Cardiac fibroblast (primary cell): ENCODE results near the gene MAP3K1.

Experiments used
- DNase-seq, 2 donors: peaks; one replicate each; pipeline versions ENCODE4 v3.0.0 to v3.0.0-alpha.2; 2010; ENCODE audit warnings: low read depth in 2 of 2
- H3K4me3 ChIP-seq, 2 donors: replicated peaks in 1 of 2; 1 replicate in 1 of 2; 2 replicates in 1 of 2; pipeline ENCODE4 v1.5.1; 2011; ENCODE audit warnings: low read depth in 2 of 2, low read length in 2 of 2, mild to moderate bottlenecking in 2 of 2, moderate library complexity in 1 of 2
- CTCF ChIP-seq: IDR thresholded peaks from one replicate; pipeline ENCODE4 v1.5.1; 2011; ENCODE audit warnings: low read depth, mild to moderate bottlenecking, low read length, inconsistent platforms

The MAP3K1 gene

GRCh38 chr5:56853698-56854097 lies 38.3 kb downstream of the MAP3K1 start:
- TF ChIP-seq CTCF = no peak
- DNase-seq = no peak
- no peak overlapping the region for H3K4me3 ChIP-seq

- DNase-seq = no peak
- TF ChIP-seq CTCF = no peak
- no peak overlapping the region for H3K4me3 ChIP-seq
These were observed 39.6 kb downstream of the MAP3K1 start for GRCh38 chr5:56854920-56855319.

- TF ChIP-seq CTCF = no peak
- no peak overlapping the region for H3K4me3 ChIP-seq
- DNase-seq = no peak
These were observed 41.3 kb downstream of the MAP3K1 start for GRCh38 chr5:56856541-56857178.

GRCh38 chr5:56858777-56859442 lies 43.6 kb downstream of the MAP3K1 start:
- no peak for DNase-seq
- no peak overlapping the region for H3K4me3 ChIP-seq
- TF ChIP-seq CTCF = no peak

GRCh38 chr5:56861893-56862485 lies 46.6 kb downstream of the MAP3K1 start:
- H3K4me3 ChIP-seq = no peak overlapping the region
- no peak for TF ChIP-seq CTCF
- no peak for DNase-seq

GRCh38 chr5:56862909-56863308 lies 47.6 kb downstream of the MAP3K1 start:
- H3K4me3 ChIP-seq = no peak overlapping the region
- DNase-seq = no peak
- TF ChIP-seq CTCF = no peak

- DNase-seq = no peak
- H3K4me3 ChIP-seq = no peak overlapping the region
- TF ChIP-seq CTCF = no peak
These were observed 56.4 kb downstream of the MAP3K1 start for GRCh38 chr5:56871777-56872176.
